ENCODE data around the gene CDK6.

CDK6 gene

DNA sequence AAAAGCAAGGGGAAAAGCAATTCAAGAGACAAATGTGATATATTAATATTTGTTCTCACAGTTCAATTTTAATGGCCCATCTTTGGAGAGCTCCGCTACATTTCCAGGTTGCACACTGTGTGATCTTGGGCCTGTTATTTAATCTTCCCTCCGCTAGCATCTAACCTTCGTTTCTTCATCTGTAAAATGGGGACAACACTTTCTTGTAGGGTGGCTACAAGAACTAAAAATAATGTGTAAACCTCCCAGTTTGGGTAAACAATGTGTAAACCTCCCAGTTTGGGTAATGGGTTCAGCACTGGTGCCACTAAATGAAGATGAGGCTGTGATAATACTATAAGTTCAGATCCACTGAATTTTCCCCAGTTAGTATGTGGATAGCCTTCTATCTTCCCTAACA is 99.5 kb downstream of the CDK6 start:
- DNase-seq (ENCODE audit: low read depth), result no peak

DNA sequence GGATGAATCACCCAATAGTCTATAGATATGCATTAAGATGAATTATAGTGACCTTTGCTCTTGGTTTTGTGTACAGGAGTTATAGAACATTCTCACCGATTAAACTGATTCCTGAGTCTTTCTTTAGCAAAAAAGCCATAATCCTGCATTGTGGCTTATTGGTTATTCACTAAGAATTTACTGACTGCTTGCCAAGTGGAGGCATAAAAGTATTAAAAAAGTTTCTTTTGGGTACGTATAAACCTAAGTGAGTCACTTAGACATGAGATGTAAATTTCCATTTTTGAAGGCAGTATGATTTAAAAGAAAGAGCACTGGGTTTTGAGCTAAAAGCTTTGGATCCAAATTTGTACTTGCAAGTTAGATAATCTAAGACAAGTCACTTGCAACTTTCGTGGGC is 100.7 kb downstream of the CDK6 start:
- peak; percentile 80 for DNase-seq (ENCODE audit: low read depth)

DNA sequence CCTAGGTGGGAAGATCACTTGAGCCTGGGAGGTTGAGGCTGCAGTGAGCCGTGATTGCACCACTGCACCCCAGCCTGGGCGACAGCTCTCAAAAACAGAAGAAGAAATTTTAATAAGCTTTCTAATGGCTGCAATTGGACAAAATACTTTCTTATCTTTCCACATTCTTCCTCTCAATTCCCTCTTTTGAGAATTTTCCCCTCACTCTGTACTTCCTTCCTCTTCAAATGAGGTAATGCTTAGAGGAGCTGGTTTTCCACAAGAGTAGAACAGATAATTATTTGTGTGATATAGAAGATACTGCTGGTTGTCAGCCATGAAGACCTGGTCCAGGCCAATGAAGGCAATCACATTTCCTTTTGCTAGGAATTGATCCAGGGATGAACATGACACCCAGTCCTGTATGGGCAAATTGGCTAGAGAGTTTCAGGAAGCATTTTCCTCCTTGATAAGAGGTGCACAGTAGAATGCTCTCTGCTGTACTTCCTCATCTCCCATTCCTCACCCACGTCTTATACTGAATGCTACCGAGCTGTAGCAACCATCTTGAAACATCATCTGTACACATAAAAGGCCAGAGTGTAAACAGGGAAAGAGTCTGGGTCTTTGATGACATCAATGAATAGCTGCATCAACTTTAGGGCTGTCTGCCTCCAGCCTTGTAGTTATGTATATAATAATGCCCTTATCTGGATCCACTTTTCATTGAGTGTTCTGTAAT is 103.9 kb downstream of the CDK6 start:
- DNase-seq (ENCODE audit: low read depth), result no peak

DNA sequence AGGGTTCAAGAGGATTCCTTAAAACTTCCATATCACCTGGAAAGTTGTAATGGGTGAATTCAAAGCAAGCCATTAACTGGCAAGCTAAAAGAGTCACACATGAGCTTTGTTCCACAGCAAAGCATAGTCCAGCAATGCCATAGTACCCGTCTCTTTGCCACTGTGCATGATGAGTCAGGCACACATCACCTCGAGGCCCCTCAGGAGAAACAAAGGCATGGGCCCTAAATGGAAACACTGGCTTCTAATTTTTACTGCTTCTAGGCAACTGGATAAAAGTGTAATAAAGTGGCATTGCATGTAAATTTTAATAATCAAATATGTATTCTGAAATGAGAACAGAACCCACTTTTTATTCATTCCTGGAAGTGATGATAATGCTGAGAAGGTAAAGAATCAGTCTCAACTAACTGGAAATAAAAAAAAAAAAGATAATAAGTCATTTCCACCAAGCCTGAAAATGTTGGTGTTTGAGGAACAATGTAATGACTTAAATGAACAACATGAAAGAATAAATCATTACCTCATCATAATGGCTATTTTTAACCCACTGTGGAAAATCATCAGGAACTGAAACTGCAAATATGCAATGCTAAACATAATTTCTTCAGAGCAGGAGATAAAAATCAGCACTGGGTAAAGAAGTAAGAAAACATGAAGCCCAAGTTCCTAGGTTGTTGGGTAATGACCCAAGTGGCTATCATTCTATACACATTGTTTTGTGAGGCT is 104.9 kb downstream of the CDK6 start:
- peak; percentile 59 for DNase-seq (ENCODE audit: low read depth)

DNA sequence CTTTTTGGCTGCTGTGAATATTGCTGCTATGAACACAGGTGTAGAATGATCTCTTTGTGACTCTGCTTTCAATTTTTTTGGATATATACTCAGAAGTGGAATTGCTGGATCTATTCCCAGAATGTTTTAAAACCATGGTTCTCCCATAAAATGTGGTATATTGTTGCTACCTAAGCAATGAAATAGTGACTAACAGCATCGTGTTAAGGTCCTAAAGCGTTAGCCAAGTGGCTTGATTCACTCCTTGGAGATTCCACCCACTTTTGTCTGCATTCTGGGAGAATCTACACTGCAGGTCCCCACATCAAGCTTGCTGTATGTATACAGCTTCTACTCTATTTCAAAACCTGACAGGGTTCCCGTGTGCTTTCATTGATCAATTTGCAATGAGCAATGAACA is 105.6 kb downstream of the CDK6 start:
- DNase-seq (ENCODE audit: low read depth), result peak; percentile 60

DNA sequence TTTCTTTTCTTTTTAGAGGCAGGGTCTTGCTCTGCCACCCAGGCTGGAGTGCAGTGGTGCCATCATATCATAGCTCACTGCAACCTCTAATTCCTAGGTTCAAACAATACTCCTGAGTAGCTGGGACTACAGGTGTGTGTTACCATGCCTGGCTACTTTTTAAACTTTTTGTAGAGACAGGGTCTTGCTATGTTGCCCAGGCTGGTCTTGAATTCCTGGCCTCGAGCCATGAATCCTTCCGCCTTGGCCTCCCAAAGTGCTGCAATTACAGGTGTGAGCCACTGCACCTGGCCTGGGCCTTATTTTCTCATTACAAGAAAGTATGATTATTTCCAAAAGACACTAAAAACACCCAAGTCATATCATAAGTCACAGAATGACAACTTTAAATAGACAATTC is 106.6 kb downstream of the CDK6 start:
- no peak for DNase-seq (ENCODE audit: low read depth)

DNA sequence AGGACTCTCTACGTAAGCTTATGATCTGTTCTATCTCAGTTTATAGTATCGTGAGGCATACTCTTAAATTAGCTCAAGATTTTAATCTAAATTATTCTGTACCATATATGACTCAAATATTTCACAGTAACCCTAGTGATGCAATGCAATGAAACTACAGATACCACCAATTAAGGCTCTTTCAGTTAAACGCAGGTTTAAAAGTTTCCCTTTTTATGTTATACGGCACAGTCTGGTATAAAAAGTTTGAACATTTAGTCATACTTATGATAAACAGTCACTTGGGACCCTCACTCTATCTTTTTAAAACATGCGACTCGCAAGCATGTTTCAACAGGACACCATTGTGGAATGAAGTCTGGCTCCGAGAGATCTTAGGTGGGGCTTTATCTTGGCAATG is 107.2 kb downstream of the CDK6 start:
- no peak for DNase-seq (ENCODE audit: low read depth)

DNA sequence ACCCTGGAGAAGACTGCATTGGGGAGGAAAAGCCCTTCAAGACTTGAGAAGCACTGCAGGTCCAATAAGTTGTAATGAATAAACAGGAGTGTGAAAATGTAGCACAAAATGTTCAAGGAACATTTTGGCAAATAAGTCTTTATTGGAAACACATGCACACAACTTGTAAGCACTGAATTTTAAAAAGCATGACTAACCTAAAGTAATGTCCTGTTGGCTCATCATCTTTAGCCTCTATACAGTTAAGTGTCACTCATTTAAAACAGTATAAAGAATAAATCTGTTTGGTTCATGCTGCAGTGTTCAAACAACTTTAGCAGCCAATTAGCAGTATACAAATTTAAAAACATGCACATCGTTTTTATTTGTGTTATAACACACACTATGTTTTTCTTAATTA is 108.6 kb downstream of the CDK6 start:
- peak; percentile 63 for DNase-seq (ENCODE audit: low read depth)

DNA sequence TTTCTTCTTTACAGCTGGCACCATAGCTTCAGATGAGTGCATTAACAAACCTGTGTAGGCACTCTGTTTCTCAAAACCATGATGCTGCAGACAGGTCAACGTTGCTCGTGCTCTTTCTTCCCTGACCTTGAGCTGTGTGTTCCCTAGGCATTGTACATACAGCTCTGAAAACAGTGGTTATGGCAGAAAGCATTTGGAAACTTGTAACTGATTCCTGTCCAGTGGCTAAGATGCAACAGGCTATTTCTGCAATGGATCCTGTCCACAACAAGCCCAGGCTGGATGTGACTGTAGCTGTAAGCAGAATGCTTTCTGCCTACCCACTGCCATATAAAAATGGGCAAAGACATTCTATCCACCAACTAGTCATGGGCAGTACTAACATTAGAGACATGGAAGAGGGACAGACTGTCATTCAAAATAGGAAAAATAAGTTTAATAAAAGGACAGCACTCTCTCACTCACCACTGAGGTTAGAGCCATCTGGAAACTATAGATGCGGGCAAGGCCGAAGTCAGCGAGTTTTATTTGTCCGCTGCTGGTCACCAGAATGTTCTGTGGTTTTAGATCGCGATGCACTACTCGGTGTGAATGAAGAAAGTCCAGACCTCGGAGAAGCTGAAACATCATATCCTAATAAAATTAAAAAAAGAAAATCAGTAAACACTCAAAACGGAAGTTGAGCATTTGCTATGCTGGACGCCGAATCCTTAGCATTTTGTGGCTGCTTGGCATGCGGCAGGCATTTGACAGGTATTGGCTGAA is 111.0 kb downstream of the CDK6 start:
- DNase-seq (ENCODE audit: low read depth), result no peak

DNA sequence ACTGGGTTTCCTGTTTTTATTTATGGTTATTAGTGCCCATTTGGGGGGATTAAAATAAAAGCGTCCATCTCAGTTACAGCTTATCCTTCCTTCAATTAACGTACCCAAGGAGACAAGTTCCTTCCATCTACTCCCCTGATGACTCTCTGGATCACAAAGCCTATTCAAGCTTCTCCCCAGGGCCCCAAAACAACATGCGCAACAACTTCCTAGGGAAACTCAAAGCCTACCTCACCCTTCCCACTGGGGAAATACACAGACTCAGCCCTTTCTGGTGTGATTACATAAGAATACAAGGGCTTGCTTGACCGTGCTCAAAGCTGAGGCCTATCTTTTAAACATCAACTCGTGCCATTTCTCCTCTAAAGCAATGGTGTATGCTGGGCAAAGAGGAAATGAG is 112.4 kb downstream of the CDK6 start:
- no peak for DNase-seq (ENCODE audit: low read depth)

DNA sequence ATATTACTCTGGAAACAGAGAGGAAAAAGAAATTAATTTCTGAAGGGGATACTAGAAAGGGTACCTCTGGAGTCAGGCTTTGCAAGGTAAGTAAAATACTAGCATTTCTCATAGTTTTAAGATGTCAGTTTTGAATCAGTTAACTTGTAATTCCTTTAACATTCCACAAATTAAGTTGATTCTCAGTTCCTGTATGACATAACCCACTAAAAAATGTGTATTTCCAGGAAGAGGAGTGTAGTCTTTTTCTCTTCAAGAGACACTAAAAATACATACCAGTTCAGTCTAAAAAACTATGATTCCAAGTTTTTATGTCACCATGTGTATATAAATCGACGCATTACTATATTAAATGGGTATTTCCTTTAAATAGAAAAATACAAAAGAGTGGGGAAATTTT is 113.2 kb downstream of the CDK6 start:
- peak; percentile 58 for DNase-seq (ENCODE audit: low read depth)

DNA sequence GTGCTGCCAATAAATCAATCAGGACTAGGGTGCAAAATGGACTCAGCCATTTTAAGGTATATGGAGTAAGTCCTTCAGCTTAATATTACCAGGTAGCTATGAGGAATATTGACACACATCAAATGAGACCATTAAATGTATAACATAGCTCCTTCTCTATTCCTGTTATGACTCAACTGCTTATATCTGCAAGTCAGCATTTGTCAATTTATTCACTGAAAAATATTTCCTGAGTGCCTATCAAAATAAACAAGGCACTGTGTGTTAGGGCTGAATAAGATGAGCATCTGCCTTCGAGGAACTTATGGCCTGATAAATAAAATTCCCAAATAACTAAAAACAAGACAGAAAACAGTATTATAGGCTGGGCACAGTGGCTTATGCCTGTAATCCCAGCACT is 113.8 kb downstream of the CDK6 start:
- peak; percentile 55 for DNase-seq (ENCODE audit: low read depth)

DNA sequence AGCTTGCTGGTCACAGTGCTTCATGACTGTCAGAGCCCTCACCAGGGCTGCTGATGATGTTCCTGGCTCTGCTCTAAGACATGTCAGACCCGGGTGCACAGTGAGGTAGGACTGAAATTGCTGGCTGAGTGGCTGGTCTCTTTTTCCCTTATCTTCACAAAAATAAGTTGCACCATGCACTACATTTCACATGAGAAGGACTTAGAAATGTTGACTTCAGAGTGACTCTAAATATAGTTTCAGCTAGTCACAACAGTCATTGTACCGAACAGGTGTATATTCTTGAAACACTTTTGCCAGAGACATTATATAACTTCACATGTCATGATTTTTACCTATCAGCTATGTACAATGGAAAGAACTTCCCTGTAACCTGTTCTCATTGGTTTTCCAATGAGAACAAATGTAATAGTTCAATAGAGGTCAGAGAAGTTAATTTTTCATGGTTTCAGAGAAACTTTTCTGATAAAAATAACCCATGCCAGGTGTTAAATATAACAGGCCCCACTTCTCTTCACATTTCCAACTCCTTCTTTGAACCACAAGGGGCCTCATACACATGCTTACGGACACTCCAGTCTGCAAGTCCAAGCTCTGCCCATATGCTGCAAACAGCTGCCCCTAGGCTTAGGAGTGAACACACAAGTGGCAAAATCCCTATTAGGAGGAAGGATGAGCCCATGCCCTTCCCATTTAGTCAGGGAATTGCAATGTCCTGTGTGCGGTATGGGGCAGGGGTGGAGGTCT is 115.6 kb downstream of the CDK6 start:
- no peak for DNase-seq (ENCODE audit: low read depth)

DNA sequence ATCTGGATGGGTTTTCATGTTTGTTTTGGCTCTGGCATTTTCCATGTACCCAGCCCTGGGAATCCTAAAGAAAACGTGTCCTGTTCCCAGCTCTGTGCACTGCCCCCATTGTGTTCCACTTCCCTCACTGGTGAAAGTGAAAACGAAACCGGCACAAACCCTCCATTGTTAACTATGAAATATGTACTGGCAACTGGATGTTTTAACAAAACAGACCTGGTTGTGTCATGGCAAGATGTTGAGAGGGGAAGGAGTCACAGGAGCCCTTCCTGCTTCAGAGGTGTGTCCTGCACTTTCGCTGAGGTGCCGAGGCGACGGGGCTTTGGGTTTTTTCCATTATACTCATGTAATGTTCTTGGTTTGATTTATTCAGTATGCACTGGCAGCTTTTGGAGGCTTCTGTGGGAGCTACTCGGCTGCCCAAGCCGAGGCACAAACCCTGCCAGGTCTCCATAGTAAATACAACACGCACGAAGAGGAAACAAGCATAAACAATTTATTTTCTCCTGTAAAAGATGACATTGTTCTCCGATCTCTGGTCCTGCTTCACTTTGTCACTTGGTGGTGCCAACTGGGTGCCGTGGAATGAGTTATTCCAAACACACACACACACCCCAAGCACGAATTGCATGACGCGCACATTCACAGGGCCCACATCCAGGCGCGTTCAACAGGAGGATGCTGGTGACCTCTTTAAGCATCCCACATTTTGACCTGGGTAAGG is 118.2 kb downstream of the CDK6 start:
- no peak for DNase-seq (ENCODE audit: low read depth)

DNA sequence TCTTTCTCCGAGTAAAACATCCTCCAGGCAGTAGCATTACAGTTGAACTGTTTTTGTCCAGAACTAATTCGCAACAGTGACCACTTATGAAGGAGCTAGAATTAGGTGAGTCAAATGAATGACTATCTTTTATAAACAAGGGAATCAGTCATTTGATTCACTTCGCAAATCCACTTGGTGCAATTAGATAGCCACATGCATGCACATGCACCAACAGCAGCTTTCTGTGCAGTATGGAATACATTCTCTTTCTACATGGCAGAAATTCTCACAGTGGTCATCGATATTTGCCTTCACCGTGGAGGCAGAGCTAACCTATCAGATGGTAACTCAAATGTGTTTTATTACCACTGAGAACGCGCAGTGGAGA is 118.8 kb downstream of the CDK6 start:
- DNase-seq (ENCODE audit: low read depth), result peak; percentile 48

DNA sequence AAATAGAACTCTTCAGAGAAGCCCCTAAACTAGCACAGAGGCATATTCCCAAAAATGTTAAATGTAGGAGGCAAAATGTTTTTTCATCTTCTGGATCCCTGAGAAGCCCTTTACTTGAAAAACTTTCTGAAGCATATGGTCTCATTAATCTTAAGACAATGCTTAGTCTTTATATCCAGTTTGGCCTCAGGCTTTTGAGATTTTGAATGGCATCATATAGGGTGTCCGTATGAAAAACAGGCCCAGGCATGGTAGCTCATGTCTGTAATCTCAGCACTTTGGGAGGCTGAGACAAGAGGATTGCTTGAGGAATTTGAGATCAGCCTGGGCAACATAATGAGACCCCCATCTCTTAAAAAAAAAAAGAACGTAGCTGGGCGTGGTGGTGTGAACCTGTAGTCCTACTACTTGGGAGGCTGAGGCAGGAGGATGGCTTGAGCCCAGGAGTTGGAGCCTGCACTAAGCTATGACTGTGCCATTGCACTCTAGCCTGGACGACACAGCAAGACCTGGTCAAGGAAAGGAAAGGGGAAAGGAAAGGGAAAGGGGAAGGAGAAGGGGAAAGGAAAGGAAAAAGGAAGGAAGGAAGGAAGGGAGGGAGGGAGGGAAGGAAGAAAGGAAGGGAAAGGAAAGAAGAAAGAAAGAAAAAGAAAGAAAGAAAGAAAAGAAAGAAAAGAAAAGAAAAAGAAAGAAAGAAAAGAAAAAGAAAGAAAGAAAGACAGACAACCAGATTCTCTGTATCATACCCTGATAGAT is 119.4 kb downstream of the CDK6 start:
- no peak for DNase-seq (ENCODE audit: low read depth)

DNA sequence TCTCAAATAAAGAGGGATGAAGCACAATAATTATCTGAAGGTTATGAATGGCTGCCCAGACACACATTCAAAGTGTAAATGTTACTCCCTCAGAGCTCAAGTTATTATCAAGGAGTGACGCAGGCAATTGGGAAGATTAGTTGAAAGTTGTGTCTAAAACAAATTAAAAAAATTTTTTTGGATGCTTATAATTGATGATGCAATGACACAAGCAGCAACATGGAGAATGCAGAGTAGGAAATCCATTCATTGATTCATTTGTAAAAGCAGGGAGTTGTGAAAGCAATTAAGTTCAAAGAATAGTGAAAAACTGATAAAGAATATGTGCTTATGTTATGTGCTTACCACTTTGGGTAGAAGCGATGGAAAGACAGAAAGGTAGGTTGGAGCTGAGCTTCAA is 120.4 kb downstream of the CDK6 start:
- DNase-seq (ENCODE audit: low read depth), result no peak

DNA sequence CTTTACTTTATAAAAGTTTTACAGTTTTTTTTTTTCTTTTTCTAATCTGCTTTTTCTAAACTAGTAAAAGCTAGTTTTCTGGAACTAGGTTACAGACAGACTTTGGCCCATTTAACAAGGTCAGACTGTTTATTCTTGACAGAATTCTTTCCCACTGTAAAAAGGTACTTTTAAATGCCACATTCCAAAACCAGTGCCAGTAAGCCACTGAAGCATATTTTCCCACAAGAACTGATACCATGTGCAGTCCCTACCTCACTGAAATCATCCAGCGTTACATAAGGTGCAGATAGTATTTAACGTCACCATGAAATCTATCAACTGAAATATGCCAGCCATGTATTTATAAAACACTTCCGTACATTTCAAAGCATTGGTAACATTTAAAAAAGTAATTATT is 121.6 kb downstream of the CDK6 start:
- no peak for DNase-seq (ENCODE audit: low read depth)

DNA sequence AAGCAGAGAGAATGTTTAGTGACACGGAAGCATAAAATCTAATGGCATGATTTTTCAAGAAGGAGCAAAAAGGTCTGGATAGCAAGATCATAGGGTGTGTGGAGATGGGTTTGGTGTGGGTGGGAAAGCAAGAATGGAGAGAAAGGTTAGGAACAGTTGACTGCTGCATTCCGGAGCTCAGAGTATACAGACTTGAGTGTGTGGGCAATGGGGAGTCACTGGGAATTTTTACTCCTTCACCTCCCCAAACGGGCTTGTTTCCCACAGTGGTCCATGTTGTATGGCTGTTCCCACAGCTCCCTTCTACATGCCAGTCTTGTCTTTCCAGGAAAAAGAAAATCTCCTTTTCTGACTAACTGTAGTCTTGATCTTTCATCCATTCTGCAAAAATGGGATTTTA is 122.1 kb downstream of the CDK6 start:
- DNase-seq (ENCODE audit: low read depth), result no peak

DNA sequence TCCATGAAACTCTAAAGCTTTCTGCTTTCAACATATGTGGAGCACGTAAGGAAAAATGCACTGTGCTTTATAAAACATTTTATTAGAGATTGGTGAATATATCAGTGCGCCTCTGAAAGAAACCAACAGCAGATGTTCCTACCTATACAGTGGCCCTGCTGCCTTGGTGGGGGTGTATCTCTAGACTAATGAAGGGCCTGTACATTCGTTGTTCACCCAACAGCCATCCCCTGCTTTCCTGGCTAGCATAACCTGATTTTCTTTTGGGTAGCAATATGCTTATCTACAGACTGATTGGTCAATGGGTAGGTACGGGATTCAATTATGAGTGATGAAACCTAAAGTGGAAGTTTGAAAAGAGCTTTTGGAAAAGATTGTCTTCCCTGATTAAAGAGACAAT is 126.5 kb downstream of the CDK6 start:
- no peak for DNase-seq (ENCODE audit: low read depth)

DNA sequence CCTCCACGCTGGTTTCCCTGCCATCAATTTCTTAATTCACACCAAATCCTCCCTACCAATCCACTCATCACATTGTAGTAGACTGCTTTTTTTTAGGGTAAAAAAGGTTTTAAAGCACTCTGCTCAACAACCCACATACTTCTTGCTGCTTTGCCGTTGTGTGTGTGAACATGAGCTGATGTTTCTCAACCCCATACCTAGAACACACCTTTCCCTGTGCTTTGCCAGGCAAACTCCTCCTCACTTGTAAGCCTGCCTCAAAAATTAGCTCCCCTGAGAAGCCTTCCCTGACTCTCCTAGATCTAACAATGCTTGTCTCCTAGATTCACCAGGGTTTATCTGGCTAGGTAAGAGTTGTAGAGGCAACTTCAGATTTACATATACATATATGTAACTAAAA is 127.2 kb downstream of the CDK6 start:
- DNase-seq (ENCODE audit: low read depth), result no peak
